HG02763 (cell line): ENCODE measurements around the gene PPP1R3C.

ENCODE experiments used
- ATAC-seq: cut with Tn5 transposase; IDR thresholded peaks from one replicate; pipeline ENCODE4 v1.9.1; 2021; ENCODE audit warnings: mild to moderate bottlenecking, moderate library complexity; ENCODE audit not compliant: unreplicated experiment

Gene PPP1R3C

GRCh38 chr10:91602449-91602848 is 30.4 kb downstream of the PPP1R3C start:
- no peak for ATAC-seq

GRCh38 chr10:91601212-91601611 is 31.7 kb downstream of the PPP1R3C start:
- ATAC-seq = no peak

DNA sequence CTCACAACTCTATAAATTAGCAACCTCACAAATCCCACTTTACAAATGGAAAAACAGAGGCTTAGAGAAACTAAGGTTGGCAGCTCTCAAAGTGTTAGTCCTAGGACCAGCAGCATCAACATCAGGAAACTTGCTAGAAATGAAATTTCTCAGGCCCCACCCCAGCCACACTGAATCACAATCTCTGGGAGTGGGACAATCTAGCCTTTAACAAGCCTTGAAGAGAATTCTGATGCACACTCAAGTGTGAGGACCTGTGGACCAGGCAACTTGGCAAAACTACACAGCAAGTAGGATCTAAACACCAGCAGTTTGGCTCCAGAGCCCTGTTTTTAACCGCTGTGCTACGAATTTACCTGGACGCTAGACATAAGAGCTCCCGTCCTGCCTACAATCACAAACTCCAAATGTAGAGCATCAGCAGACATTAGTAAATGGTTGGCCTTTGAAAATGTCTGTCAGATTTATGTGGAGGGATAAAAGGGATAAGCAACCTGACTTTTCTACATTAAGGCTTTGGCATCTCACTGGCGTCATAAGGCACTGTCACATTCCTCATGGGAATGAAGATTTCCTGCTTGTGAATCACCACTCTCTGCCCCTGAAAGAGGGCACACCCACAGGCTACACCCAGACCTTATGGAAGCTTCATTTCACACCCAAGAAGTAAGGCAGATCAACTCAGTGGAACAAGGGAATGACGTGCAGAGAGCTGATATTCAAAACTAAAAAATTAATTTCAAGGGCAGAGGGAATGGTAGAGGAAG is 34.5 kb downstream of the PPP1R3C start:
- ATAC-seq = no peak

DNA sequence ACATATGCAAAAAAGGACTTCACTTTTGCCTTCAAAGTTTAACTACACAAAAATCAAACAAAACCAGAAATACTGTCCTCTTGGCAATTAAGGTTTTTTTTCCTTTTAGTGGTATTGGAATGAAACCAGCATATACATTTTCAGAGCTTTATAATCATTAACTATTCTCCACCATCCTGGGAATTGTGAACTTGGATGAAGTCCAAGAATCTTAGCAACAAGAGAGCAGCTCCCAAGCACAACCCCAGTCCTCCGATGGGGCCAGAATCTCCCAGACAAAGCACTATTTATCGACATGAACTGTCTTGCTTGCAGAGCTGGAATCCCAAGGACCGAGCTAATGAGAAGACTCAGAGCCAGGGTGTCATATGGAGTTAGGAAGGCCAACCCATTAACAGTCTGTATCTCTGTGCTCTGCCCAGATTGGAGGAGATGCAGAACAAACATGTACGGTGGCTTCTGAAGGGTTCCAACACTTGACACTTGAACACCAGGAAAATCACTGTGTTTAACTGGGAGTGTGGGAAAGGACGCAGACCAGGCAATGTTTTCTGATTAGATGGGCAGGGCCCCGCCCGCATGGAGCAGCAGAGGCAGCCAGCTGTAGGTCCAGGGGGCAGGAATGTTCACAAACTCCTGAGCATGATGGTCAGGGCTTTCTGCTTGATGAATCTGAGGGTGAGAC is 35.5 kb downstream of the PPP1R3C start:
- ATAC-seq = no peak

DNA sequence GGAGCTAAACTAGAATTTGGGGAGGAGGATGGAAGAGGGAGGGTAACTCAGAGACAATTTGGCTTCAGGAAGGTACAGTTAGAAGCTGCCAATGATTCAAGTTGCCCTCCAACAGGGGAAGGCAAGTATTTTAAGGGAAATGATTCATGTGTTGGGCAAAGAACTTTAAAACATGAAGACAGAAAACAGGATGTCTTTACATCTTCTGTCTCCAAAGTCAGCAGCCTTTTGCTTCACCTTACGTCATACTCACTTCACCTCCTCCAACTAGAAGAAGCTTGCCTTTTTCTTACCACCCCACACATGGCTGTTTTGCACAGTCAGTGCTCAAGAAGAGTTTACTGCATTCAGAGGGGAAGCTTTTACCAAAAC is 36.1 kb downstream of the PPP1R3C start:
- ATAC-seq = no peak

DNA sequence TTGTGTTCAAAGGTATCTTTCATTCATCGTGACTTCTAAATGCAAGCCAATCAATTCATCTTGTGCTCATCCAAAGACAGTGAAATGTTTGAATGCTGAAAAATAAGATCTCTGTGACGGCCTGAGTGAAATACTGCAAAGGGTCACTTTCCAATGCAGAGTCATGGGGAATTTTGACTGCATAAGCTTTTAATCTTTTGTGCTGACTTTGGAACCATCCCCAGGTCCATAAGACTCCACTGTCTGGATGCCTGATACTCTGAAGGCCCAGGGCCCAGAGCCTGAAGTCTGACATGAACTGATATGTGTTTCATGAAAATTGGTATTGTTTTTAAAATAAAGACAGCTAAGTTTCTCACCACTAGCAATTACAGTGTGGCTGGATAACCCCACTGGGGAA is 39.0 kb downstream of the PPP1R3C start:
- no peak for ATAC-seq

GRCh38 chr10:91593366-91593765 is 39.5 kb downstream of the PPP1R3C start:
- no peak for ATAC-seq

GRCh38 chr10:91592266-91592975 is 40.5 kb downstream of the PPP1R3C start:
- ATAC-seq = no peak

DNA sequence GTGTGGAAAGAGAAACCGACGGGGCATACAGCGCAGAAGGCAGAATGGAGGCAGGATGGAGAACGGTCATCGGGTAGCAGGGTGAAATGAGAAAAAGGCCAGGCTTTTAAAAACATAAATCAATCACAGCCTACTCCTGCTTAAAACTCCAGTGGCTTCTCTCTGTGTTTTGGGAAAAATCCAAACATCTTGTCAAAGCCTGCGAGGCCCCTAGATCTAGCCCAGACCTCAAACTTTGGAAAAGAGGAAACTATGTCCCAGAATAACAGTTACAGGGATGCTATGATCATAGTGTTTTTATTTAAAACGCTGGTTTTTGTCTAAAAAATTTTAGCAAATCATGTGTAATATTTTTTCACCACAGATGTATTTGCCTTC is 41.1 kb downstream of the PPP1R3C start:
- ATAC-seq = no peak

DNA sequence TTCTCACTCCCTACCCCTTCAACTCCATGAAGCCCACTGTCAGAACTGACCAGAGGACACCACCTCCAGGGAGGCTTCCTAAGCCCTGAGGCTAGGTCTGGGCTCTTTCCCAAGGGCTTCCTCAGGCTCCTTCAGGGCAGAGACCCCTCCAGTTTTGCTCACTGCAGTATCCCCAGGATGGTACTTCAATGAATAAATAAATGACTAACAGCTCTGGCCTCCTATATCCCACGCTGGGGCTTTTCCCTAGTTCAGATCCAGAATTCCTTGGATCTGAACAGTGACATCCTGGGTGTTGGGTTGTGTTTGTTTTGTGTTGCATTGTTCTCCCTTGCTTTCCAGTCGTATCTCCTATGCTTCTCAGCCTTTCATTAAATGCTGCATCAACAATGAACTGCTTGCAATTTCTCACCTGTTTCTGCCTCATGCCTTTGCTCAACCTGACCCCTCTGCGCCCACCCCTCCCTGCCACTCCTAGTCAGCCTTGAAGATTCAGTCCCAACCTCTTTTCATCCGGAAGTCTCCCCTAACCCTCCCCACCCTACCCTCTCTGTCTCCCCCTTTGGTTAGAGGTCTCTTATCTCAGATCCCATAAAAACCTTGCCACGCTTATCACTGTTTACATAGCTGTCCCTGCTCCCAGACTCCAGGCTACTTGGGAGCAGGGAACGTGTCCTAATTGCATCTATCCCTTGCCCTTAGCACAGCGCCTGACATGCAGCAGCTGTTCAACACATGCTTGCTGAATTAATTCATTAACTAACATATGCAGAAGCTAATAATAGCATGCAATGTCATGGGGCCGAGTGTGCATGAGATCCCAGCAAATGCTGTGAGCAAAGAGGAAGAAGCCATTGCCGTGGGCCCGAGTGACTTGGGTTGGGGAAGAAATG is 41.7 kb downstream of the PPP1R3C start:
- ATAC-seq = no peak

GRCh38 chr10:91590142-91590903 is 42.5 kb downstream of the PPP1R3C start:
- ATAC-seq = no peak

DNA sequence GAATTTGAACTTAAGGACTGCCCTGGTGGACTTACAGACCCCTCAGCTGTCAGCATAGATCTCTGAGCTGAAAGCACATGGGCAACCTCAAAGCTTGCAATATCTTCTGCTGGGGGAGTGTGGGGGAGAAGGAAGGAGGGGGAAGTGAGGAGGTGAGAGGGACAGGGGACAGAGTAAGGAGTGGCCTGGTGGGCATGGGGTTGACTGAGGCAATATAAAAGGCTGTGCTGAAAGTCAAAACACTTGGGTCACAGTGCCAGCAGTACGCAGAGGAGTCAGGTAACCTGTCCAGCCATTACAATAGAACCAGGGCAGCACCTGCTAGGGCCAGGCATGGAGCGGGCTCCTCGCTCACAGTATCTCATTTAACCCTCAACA is 43.2 kb downstream of the PPP1R3C start:
- ATAC-seq = no peak

DNA sequence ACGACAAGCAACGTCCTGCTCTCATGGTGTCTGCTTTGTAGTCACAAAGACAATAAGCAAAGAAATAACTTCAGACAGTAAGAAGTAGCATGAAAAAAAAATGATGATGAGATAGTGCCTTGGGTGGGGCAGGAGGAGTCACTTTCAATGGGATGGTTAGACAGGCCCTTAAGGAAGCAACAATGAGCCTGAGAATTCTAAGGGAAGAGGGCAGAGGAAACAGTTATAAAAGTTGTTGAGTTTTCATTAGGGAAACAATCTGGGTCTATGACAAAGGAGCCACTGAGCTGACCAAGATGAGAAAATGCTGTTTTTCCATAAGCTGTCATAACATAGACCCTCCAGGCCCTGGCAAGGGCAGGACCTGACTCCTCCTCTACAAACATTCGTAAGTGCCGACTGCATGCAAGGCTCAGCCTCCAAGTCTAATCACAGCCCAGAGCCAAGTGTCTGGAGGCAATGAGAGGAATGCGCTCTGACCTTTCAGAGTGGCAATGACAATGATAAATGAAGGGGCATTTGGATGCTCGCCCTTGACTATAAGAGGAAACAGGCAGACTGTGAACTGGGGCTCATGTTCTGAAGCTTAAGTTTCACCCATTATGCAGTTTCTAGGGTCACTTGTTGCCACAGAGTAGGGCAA is 43.7 kb downstream of the PPP1R3C start:
- ATAC-seq = no peak

- no peak for ATAC-seq
Measured at GRCh38 chr10:91587710-91588638, 44.9 kb downstream of the PPP1R3C start.

GRCh38 chr10:91582153-91582554 is 50.7 kb downstream of the PPP1R3C start:
- no peak for ATAC-seq

GRCh38 chr10:91579329-91579985 is 53.4 kb downstream of the PPP1R3C start:
- ATAC-seq = no peak
